GM12878 (cell line): Measurements from ENCODE around the gene APPBP2. TPM values are rescaled to one million over a fixed set of nuclear protein-coding genes. Genes with fewer than 3 reads are reported as not detected.

Source experiments
- ATAC-seq: fragments of 200-7000 bp; cut with Tn5 transposase; 3 replicates; pipeline ENCODE4 v1.9.1; 2020; ENCODE audit warnings: mild to moderate bottlenecking, moderate library complexity
- Bru-seq: library from RNA; stranded (reverse); fragments of 400-500 nt; gene quantifications from one replicate; lab custom pipeline; 2021; lab: Mats Ljungman, UMichigan
- BruChase-seq, 2 experiments: library from RNA; stranded (reverse); fragments of 400-500 nt; gene quantifications; one replicate each; lab custom pipeline; 2021; lab: Mats Ljungman, UMichigan
- BruUV-seq: library from RNA; stranded (reverse); fragments of 400-500 nt; replicated peaks from 2 replicates; lab custom pipeline; 2021; lab: Mats Ljungman, UMichigan
- CTCF ChIA-PET: fragments of 300-600 bp; sonication (Branson Sonifier 250); formaldehyde crosslinking; extraction: SDS; loops from one replicate; lab custom pipeline; 2021; ENCODE audit warnings: inconsistent platforms; lab: Yijun Ruan, JAX
- POLR2A ChIA-PET: fragments of 350-600 bp; formaldehyde crosslinking; extraction: SDS; loops from one replicate; lab custom pipeline; 2021; ENCODE audit warnings: inconsistent platforms; lab: Charles Lee
- RAD21 ChIA-PET: fragments of 300-600 bp; sonication (Branson Sonifier 250); formaldehyde crosslinking; loops from one replicate; lab custom pipeline; 2023; ENCODE audit warnings: antibody characterized with exemption; ENCODE audit not compliant: unreplicated experiment; lab: Charles Lee
- SMC1A ChIA-PET: fragments of 300-600 bp; sonication (Branson Sonifier 250); formaldehyde crosslinking; loops from one replicate; lab custom pipeline; 2023; ENCODE audit not compliant: unreplicated experiment, uncharacterized antibody; lab: Charles Lee
- DNase-seq: peaks from one replicate; pipeline ENCODE4 v3.0.0-alpha.2; 2011; ENCODE audit warnings: low read depth, low spot score
- FAIRE-seq: peaks from 3 replicates; lab custom pipeline; 2011; peaks lifted over from hg19 to GRCh38; lab: Jason Lieb, UNC
- H2AFZ ChIP-seq: 2 replicates; pipeline ENCODE4 v1.6.0; 2011; ENCODE audit warnings: low read depth, low read length, control low read depth; ENCODE audit not compliant: control insufficient read depth
- H3K27ac ChIP-seq: 2 replicates; pipeline ENCODE4 v1.5.1; 2011; ENCODE audit warnings: control low read depth; ENCODE audit not compliant: control insufficient read depth, insufficient read depth
- H3K27me3 ChIP-seq, 2 experiments: replicated peaks in 1 of 2; 2 replicates each; pipeline versions ENCODE4 v1.6.0 to v1.6.1; 2011; ENCODE audit warnings: low read length in 1 of 2; ENCODE audit not compliant: control insufficient read depth in 2 of 2, insufficient read depth in 2 of 2
- H3K36me3 ChIP-seq, 2 experiments: 2 replicates each; pipeline ENCODE4 v1.5.1; 2011; ENCODE audit warnings: low read length in 1 of 2; ENCODE audit not compliant: control insufficient read depth in 2 of 2, insufficient read depth in 2 of 2
- H3K4me1 ChIP-seq: 2 replicates; pipeline ENCODE4 v1.6.1; 2011; ENCODE audit warnings: mild to moderate bottlenecking, low read length, moderate library complexity, mixed read lengths; ENCODE audit not compliant: control insufficient read depth, insufficient read depth
- H3K4me2 ChIP-seq: 2 replicates; pipeline ENCODE4 v1.6.0; 2011; ENCODE audit warnings: control low read depth; ENCODE audit not compliant: control insufficient read depth, insufficient read depth
- H3K4me3 ChIP-seq: fragments of 200-600 bp; sonication (generic); 2 replicates; pipeline ENCODE4 v1.5.1; 2016
- H3K79me2 ChIP-seq: 2 replicates; pipeline ENCODE4 v1.6.0; 2011; ENCODE audit warnings: low read length; ENCODE audit not compliant: control insufficient read depth, insufficient read depth
- H3K9ac ChIP-seq: 2 replicates; pipeline ENCODE4 v1.8.0; 2011; ENCODE audit warnings: low read length, control low read depth, mixed read lengths; ENCODE audit not compliant: control insufficient read depth, insufficient read depth
- H3K9me3 ChIP-seq: replicated peaks from 3 replicates; pipeline ENCODE4 v1.5.1; 2011; ENCODE audit warnings: mild to moderate bottlenecking, low read length; ENCODE audit not compliant: control insufficient read depth, insufficient read depth
- H4K20me1 ChIP-seq: 2 replicates; pipeline ENCODE4 v1.6.0; 2011; ENCODE audit not compliant: control insufficient read depth, insufficient read depth
- ASH2L ChIP-seq: fragments of 300-600, 200-600 bp; sonication (generic); IDR thresholded peaks from 2 replicates; pipeline ENCODE4 v1.6.1; 2017; ENCODE audit warnings: low read depth, mild to moderate bottlenecking, borderline replicate concordance
- BHLHE40 ChIP-seq, 2 experiments: fragments of 450-650 bp in 1 of 2; IDR thresholded peaks; 2 replicates each; pipeline ENCODE4 v1.6.1; 2011 to 2017; ENCODE audit warnings: low read depth in 2 of 2, borderline replicate concordance in 1 of 2, improper control_type of control experiment in 1 of 2, low read length in 1 of 2, mild to moderate bottlenecking in 1 of 2
- CREM ChIP-seq: IDR thresholded peaks from 2 replicates; pipeline ENCODE4 v1.6.1; 2014; ENCODE audit warnings: antibody characterized with exemption, low read depth
- EGR1 ChIP-seq, 2 experiments: IDR thresholded peaks; 1 replicate in 1 of 2; 2 replicates in 1 of 2; pipeline ENCODE4 v1.6.1; 2011 to 2012; ENCODE audit warnings: low read depth in 2 of 2, low read length in 2 of 2, borderline replicate concordance in 1 of 2, mild to moderate bottlenecking in 1 of 2, moderate library complexity in 1 of 2
- LARP7 ChIP-seq: fragments of 450-650 bp; IDR thresholded peaks from 2 replicates; pipeline ENCODE4 v1.6.1; 2017; ENCODE audit warnings: mild to moderate bottlenecking
- MAX ChIP-seq: IDR thresholded peaks from 2 replicates; pipeline ENCODE4 v1.6.1; 2012; ENCODE audit warnings: low read depth, low read length, improper control_type of control experiment
- PAX8 ChIP-seq: fragments of 450-650 bp; IDR thresholded peaks from 2 replicates; pipeline ENCODE4 v1.6.1; 2017; ENCODE audit warnings: mild to moderate bottlenecking, moderate library complexity
- PKNOX1 ChIP-seq: fragments of 450-650 bp; IDR thresholded peaks from 2 replicates; pipeline ENCODE4 v1.6.1; 2016; ENCODE audit warnings: mild to moderate bottlenecking
- RAD51 ChIP-seq: fragments of 450-650 bp; IDR thresholded peaks from 2 replicates; pipeline ENCODE4 v1.6.1; 2016; ENCODE audit warnings: moderate library complexity, mild to moderate bottlenecking, inconsistent platforms
- RB1 ChIP-seq: fragments of 450-650 bp; formaldehyde crosslinking; IDR thresholded peaks from 2 replicates; pipeline ENCODE4 v1.6.1; 2017; ENCODE audit warnings: mild to moderate bottlenecking, borderline replicate concordance
- TCF3 ChIP-seq: IDR thresholded peaks from 2 replicates; pipeline ENCODE4 v1.6.1; 2012; ENCODE audit warnings: low read depth, mild to moderate bottlenecking, low read length, borderline replicate concordance; ENCODE audit not compliant: insufficient read depth
- ZNF622 ChIP-seq: fragments of 450-650 bp; IDR thresholded peaks from 2 replicates; pipeline ENCODE4 v1.6.1; 2017; ENCODE audit warnings: mild to moderate bottlenecking, inconsistent platforms
- ZSCAN29 ChIP-seq: fragments of 450-650 bp; IDR thresholded peaks from 2 replicates; pipeline ENCODE4 v1.6.1; 2017; ENCODE audit warnings: mild to moderate bottlenecking, moderate library complexity
- WGBS: methylation state at CpG from one replicate; pipeline ENCODE4 v1.1.6; 2016; ENCODE audit warnings: low lambda C conversion rate; ENCODE audit not compliant: insufficient replicate concordance, insufficient coverage; ENCODE audit errors: missing lambda C conversion rate; 5-methylcytosine and 5-hydroxymethylcytosine counted together
- in situ Hi-C: fragments of 300-500 bp; cut with MboI; formaldehyde crosslinking; loops from 9 replicates; pipeline ENCODE4 v1.14.3; 2018; ENCODE audit warnings: mixed read lengths
- intact Hi-C: fragments of 100-400 bp; cut with micrococcal nuclease; formaldehyde crosslinking; loops from one replicate; pipeline ENCODE4 v1.14.2; 2022; ENCODE audit not compliant: unreplicated experiment
- long read RNA-seq, 2 experiments: library from polyadenylated mRNA; unstranded; transcript quantifications; one replicate each; pipeline ENCODE4 v2.0.0, GENCODE V29; 2019 to 2020
- polyA minus RNA-seq, 3 experiments: library from RNA; depleted of rRNA, polyadenylated mRNA; stranded (reverse); fragments of >200 nt; gene quantifications; 2 replicates each; pipeline ENCODE4 v1.2.3, GENCODE V29; 2011
- polyA plus RNA-seq, 11 experiments: library from polyadenylated mRNA; depleted of rRNA in 4 of 11; unstranded in 6 of 11; stranded (reverse) in 5 of 11; fragments of >200 nt; fragmentation: Nextera tagmentation in 4 of 11; fragmentation: Illumina TruSeq in 1 of 11; extraction: Ambion mirVana in 4 of 11; extraction: Trizol in 1 of 11; gene quantifications; 1 replicate in 1 of 11; 2 replicates in 10 of 11; pipeline versions ENCODE4 v1.2.1 to v1.2.3, GENCODE V29; 2011 to 2016; ENCODE audit warnings: inconsistent platforms in 2 of 11, missing spikeins in 2 of 11, low read depth in 1 of 11
- total RNA-seq, 4 experiments: library from RNA; depleted of rRNA in 3 of 4; stranded (reverse); fragments of >200 nt in 3 of 4; fragmentation: Illumina TruSeq in 1 of 4; extraction: Trizol in 1 of 4; gene quantifications; 2 replicates each; pipeline versions ENCODE4 v1.2.1 to v1.2.3, GENCODE V29; 2013 to 2021
- TF ChIP-seq, protein P1 (sequence below): fragments of 450-650 bp; conservative IDR thresholded peaks from 2 replicates; pipeline ENCODE4 v1.6.1; 2017; ENCODE audit warnings: mild to moderate bottlenecking, moderate library complexity

APPBP2 gene
- 30.8 and 50.6 TPM in 2 replicates for total RNA-seq (2013; cell fraction: nucleolus; rRNA removed)
- total RNA-seq (2014; rRNA removed) (12.1 and 16.2 TPM in 2 replicates), total RNA-seq (2014; rRNA removed; fragmentation: Illumina TruSeq; extraction: Trizol) (14.1 and 14.5 TPM in 2 replicates), total RNA-seq (2021) (22.5 and 25.3 TPM in 2 replicates), polyA plus RNA-seq (2011; rRNA removed) (21.2 and 30.9 TPM in 2 replicates), polyA plus RNA-seq (2014; fragmentation: Illumina TruSeq; extraction: Trizol) (11.4 and 14.1 TPM in 2 replicates), polyA plus RNA-seq (2014; fragmentation: Nextera tagmentation; extraction: Ambion mirVana) (1 to 10 TPM; 4.3 to 5.7 TPM), polyA plus RNA-seq (2014; rRNA removed) (7.3 and 8.4 TPM in 2 replicates), polyA plus RNA-seq (2016; fragmentation: Nextera tagmentation; extraction: Ambion mirVana) (10 to 100 TPM; 30.3 to 30.8 TPM), polyA minus RNA-seq (2011; rRNA and poly(A)+ RNA removed) (17.1 and 30.9 TPM in 2 replicates), Bru-seq, nascent RNA (percentile 78 among the genes with signal in this experiment), BruChase-seq, experiment 1, labeled RNA remaining after a 6-hour chase (percentile 68 among the genes with signal in this experiment), BruChase-seq, experiment 2, labeled RNA remaining after a 2-hour chase (percentile 76 among the genes with signal in this experiment)
- polyA plus RNA-seq (2011; ENCODE audit: low read depth), result 4.2 TPM
- 4.6 and 6.2 TPM in 2 replicates for polyA plus RNA-seq (2011; cell fraction: cytosol; rRNA removed)
- 7.1 and 8.0 TPM in 2 replicates for polyA plus RNA-seq (2011; cell fraction: nucleus; rRNA removed)
- polyA plus RNA-seq (2012), result 6.8 and 11.3 TPM in 2 replicates
- 9.7 and 12.0 TPM in 2 replicates for polyA minus RNA-seq (2011; cell fraction: cytosol; rRNA and poly(A)+ RNA removed)
- 6.3 and 11.2 TPM in 2 replicates for polyA minus RNA-seq (2011; cell fraction: nucleus; rRNA and poly(A)+ RNA removed)
- long read RNA-seq, experiment 1, full-length matches to known transcripts, result 9 of 12 reads
- long read RNA-seq, experiment 1, partial matches to known transcripts, result 1 of 12 reads
- long read RNA-seq, experiment 1, other reads (novel, unspliced or antisense), result 2 of 12 reads
- long read RNA-seq, experiment 2, full-length matches to known transcripts, result 9 of 17 reads
- long read RNA-seq, experiment 2, partial matches to known transcripts, result 1 of 17 reads
- long read RNA-seq, experiment 2, other reads (novel, unspliced or antisense), result 7 of 17 reads

GRCh38 chr17:60525685-60526514, at the start of gene APPBP2:
APPBP2 (minus strand) TSS chr17:60526242; CDS start chr17:60525931, 311 bp downstream.
- Histone ChIP-seq H3K79me2 (peaks cover 63% of the 10 kb centered on the region), H3K4me2 (peak within 1 kb of the TSS; percentile 72), H3K4me1 (no peaks in the 10 kb centered on the region), H3K36me3 (peaks cover 0 to 1% of the 10 kb centered on the region in 2 experiments; a peak in 1 of 4 replicates), H3K4me3 (peak within 1 kb of the TSS; percentile 93), H2AFZ (peak within 1 kb of the TSS; percentile 99), H3K9me3 (no peaks in the 10 kb centered on the region; the same call in 2 of the 3 replicates), H3K27me3 (no peaks in the 10 kb centered on the region), H3K27ac (peak within 1 kb of the TSS; percentile 93), H4K20me1 (no peaks in the 10 kb centered on the region; the same call in 1 of the 2 replicates), H3K9ac (peak within 1 kb of the TSS; percentile 94)
- DNase-seq (peak; percentile 34), ATAC-seq (peak; percentile 91), FAIRE-seq (no peak)
- CTCF ChIA-PET, result interaction anchor here (0.5 to 1.4 kb wide), 3 partner anchors 44 to 112 kb away, joined by 3 to 7 read pairs (median 6); no protein-coding TSS in a partner anchor
- under 1% methylated on average over 59 of the region's 69 CpGs for WGBS
- POLR2A ChIA-PET, result interaction anchor here (0.8 to 1.5 kb wide), 2 partner anchors 11 to 74 kb away, joined by 3 to 4 read pairs; partner anchors contain the start of gene PPM1D
- no TSS peak for BruUV-seq
- in situ Hi-C loops, result no loop called here
- SMC1A ChIA-PET, result interaction anchor here (0.8 to 2.7 kb wide), 3 partner anchors 75 to 78 kb away, joined by 3 to 10 read pairs (median 3); no protein-coding TSS in a partner anchor
- intact Hi-C loops, result no loop called here
- RAD21 ChIA-PET, result interaction anchor here (0.6 to 1.1 kb wide), 2 partner anchors 22 to 73 kb away, joined by 3 read pairs; partner anchors contain the start of gene PPM1D
- no peak for TF ChIP-seq RAD51
- no peak for TF ChIP-seq ZNF622
- no peak for TF ChIP-seq ZSCAN29
- TF ChIP-seq, protein P1, sequence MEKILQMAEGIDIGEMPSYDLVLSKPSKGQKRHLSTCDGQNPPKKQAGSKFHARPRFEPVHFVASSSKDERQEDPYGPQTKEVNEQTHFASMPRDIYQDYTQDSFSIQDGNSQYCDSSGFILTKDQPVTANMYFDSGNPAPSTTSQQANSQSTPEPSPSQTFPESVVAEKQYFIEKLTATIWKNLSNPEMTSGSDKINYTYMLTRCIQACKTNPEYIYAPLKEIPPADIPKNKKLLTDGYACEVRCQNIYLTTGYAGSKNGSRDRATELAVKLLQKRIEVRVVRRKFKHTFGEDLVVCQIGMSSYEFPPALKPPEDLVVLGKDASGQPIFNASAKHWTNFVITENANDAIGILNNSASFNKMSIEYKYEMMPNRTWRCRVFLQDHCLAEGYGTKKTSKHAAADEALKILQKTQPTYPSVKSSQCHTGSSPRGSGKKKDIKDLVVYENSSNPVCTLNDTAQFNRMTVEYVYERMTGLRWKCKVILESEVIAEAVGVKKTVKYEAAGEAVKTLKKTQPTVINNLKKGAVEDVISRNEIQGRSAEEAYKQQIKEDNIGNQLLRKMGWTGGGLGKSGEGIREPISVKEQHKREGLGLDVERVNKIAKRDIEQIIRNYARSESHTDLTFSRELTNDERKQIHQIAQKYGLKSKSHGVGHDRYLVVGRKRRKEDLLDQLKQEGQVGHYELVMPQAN, result peak; percentile 57
- no peak for TF ChIP-seq PAX8
- no peak for TF ChIP-seq TCF3
- TF ChIP-seq PKNOX1, result peak; percentile 57; the same call in 1 of the 2 replicates
- TF ChIP-seq BHLHE40 (IDR thresholded peaks at IDR 0.05; ENCODE audit: borderline replicate concordance in 1 of 2, low read depth in 2 of 2, low read length in 1 of 2), result peak in 1 of 2 experiments; percentile 57; a peak in 1 of 4 replicates
- peak; percentile 92; the same call in 1 of the 2 replicates for TF ChIP-seq ASH2L
- no peak; the same call in 1 of the 2 replicates for TF ChIP-seq MAX
- peak; percentile 16; the same call in 1 of the 2 replicates for TF ChIP-seq LARP7
- TF ChIP-seq EGR1 (IDR thresholded peaks at IDR 0.05; ENCODE audit: borderline replicate concordance in 1 of 2, low read depth in 2 of 2, low read length in 2 of 2), result peak; percentile 70 to 90; a peak in 2 of 3 replicates
- TF ChIP-seq CREM, result peak; percentile 91
- TF ChIP-seq RB1, result peak; percentile 76; the same call in 1 of the 2 replicates
